ENCODE data around the gene PRODH2.

Gene PRODH2

DNA sequence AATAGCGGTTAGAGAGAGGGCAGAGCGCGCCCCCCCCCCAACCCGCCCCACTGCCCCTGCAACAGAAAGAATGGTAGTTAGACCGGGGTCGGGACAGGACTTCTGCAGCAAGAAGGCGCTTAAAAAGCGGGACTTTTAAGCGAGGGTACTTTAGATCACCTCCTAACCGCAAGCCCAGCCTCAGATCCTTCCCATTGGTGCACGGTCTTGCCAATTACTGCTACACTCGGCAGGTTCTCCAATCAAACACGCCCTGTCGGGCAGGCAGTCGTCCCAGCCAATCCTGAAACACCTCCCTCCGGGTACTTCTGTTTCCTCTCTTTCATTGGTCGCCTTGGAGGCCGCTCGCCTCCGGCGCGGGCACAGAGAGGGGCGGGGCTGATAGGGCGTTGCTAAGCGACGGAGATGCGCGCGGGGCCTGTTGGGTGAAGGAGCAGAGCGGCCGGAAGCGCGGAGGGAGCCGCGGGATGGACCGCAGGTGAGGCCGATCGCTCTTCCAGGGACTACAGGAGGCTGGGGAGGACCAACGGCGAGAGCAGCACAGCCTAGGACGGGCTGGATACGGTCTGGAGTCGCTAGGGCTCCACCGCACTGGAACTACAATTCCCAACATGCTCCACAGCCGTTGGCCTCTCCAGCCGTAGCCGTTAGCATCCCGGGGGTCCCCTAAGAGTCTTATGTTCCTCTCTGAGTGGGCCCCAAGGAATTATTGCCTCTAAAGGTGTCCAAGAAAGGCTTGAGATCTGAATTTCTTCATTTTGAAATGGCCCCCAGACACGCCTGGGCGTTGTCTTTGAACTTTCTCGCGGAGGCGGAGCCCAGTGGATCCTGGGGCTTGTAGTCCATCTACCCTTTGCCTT is 54.7 kb downstream of the PRODH2 start, which contains the start of gene PROSER3:
Gene PROSER3, plus strand, starts transcription at position 428 of the 860 bp plus-strand sequence. Its CDS starts 40 bp downstream, at position 468.
- peak; percentile 81 for TF ChIP-seq POLR2A (IDR thresholded peaks at IDR 0.05; ENCODE audit: low read depth, low read length)
- peak; percentile 74 for FAIRE-seq

DNA sequence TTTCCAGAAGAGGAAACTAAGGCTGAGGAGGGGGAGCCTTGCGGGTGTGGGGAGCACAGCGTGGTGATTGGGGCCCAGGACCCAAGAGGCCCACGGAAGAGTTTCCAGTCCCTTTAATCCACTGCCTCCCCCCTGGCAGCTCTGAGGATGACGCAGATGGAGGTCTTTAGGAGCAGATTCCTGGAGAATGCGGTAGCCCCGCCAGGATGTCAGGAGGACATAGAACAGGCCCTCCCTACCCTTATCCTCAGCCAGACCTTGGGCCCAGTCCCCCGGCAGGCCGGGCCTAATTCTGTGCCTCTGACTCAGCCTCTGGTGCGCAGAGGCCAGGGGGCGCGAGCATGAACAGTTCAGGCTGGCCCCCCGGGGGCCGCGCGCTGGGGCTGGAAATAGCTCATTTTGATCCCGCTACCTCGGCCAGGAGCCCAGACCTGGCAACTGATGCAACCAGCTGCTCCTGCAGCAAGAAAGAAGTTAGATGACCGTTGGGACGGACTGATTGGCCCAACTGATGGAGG is 55.4 kb downstream of the PRODH2 start:
- no peak for FAIRE-seq
- TF ChIP-seq POLR2A (IDR thresholded peaks at IDR 0.05; ENCODE audit: low read depth, low read length): 0 out of 2 replicates have a peak, but pooled peaks have one; percentile 17
- peak; percentile 92 for DNase-seq (ENCODE audit: insufficient read length, low spot score)

More for the DNA sequence above, 54.7 kb downstream of the PRODH2 start, which contains the start of gene PROSER3:
- DNase-seq (ENCODE audit: insufficient read length, low spot score): peak; percentile 99

DNA sequence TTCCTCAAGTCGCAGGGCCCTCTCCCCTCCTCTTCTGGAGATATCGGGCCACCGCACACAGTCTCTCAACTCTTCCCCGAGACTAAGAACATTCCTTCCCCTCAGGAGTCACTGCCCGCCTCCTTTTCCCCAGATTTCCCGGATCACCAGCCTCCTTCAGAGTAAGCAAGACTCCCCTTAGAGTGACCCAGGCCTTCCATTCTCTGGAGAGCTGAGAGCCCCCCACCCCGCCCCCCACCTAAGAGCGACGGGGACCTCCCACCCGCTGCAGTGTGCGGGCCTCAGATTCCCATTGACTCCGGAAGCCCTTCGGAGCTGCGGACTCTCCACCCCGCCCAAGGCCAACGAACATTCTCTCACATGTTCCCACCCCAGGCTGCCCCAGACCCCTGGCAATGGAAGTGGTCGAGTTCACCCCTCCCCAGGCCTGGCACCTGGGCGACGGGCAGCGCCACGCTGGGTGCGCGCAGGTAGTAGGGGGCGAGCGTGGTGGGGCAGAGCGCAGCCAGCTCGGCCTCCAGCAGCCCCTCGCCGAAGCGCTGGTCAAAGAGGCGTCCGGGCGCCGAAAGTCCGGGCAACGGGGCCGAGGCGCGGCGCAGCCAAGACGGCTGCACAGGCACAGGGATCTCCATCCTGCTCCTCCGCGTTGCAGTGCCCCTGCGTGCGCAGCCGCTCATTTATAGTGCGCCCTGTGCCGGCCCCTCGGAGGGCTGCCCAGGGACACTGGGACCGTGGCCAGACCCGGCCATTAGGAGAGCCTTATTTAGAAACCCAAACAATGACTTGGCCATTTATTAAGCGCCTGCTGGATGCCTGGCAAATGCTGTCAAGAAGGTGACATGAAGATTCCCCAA is 56.0 kb downstream of the PRODH2 start, which contains the start of gene HSPB6:
Gene HSPB6, minus strand, starts transcription at position 653 of the 854 bp plus-strand sequence. Its CDS starts 21 bp downstream, at position 632.
- no peak for TF ChIP-seq POLR2A (IDR thresholded peaks at IDR 0.05; ENCODE audit: low read depth, low read length)
- no peak for DNase-seq (ENCODE audit: insufficient read length, low spot score)
- FAIRE-seq: no peak

DNA sequence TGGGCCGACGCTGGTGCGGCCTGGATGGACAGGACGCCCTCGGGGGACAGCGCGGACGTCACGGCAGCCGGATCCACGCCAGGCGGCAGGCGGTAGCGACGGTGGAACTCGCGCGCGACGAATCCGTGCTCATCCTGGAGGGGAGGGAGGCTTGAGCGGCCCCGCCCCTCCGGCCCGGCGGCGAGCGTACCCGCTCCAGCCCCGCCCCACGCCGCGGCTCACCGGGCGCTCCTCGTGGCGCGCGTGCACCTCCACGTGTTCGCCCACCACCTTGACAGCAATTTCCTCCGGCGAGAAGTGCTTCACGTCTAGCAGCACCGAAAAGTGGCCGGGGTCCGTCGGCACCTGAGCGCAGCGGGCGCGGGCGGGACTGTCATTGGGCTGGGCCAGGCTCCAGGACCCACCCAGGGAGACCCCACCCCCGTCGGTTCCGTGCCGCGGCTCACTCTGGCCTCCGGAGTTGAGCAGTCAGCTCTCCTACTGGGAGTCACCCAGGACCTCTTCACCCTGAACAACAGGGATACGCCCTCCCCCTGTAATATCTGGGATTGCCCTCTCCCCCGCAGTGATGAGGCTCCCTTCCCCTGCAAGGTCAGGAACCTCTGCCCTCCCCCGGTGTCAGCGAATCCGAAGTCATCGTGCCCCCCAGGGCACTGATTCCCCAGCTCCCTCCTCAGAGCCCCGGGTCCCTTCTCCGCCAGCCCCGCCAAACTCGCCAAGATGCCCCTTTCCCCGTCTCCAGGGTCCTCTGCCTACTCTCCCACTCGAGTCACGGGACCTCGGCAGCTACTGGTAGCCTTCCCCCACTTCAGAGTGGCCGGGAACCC is 56.9 kb downstream of the PRODH2 start:
- TF ChIP-seq POLR2A (IDR thresholded peaks at IDR 0.05; ENCODE audit: low read depth, low read length): no peak
- FAIRE-seq (no peak), DNase-seq (ENCODE audit: insufficient read length, low spot score) (no peak)

DNA sequence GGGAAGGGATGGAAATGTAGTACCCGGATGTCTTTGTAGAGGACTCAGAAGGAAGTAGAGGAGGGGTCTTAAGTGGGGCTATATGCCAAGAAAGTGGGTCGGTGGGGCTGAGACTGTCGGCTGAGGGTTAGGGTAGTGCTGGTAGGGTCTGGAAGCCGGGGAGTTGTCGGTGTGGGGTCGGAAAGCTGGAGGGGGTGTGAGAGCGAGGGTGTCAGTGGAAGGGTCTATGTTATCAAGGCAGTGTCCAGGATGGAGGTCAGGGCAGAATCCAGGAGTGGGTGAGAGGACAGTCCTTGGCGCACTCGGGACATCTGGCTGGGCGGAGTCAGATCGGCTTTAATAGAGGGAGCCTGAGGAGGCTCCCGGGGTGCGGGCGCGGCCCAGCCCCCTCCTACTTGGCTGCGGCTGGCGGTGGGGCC is 57.5 kb downstream of the PRODH2 start:
- no peak for TF ChIP-seq POLR2A (IDR thresholded peaks at IDR 0.05; ENCODE audit: low read depth, low read length)
- no peak for FAIRE-seq
- no peak for DNase-seq (ENCODE audit: insufficient read length, low spot score)

DNA sequence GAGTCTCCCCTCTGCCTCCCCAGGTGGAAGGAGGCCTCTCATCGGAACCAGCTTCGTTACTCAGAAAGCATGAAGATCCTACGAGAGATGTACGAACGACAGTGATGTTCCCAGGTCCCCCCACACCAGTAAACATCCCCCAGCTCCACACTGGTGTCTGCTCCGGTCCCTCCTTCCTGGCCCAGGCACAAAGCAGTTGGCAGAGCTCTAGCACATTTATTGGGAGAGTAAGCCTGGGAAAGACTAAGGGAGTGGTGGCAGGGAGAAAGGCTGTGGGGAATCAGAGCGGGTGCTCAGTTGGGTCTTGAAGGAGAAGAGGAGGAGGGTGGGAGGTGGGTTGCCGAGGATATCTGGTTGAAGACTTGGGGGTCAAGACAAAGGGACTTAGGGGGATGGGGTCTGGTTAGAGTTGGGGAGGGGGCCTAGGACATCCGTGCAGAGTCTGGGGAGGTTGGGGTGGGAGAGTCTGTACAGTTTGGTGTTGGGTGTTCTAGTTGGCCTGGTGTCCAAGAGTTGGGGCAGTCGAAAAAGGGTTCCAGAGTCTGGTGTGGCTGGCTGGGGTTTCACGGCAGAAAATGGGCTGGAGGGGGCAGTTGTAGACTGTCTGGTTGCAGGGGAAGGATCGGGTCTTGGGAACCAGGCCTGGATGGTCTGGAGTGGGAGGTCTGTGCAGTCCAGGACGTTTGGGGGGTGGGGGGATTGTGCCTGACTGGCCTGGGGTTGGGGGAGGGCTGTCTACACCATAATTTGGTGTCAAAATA is 58.1 kb downstream of the PRODH2 start:
- FAIRE-seq: no peak
- DNase-seq (ENCODE audit: insufficient read length, low spot score): no peak
- no peak for TF ChIP-seq POLR2A (IDR thresholded peaks at IDR 0.05; ENCODE audit: low read depth, low read length)

DNA sequence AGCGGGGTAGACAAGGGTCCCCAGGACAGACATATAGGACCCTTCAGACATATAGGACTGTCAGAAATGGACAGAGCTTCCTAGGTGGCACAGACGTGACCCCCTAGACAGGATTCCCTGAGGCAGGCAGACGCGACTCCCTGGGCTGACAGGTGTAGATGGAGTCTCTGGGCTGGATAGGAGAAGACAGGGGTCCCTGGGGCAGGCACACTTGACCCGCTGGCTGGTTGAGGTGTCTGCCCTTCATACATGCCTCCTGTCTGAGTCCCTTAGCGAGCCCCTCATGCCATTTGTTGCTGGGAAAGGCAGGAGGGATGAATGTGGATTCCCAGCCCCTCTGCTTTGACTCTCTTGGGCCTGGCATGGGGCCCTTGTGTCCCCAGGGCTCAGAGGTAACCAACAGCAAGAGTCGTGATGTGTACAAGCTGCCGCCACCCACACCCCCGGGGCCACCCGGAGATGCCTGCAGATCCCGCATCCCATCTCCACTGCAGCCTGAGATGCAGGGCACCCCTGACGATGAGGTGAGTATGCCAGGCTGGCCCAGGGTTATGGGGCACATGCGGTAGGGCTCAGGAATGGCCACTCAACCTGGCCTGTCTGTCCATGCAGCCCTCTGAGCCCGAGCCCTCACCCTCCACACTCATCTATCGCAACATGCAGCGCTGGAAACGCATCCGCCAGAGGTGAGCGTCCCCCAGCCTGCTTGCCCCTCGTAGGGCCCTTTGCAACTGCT is 58.8 kb downstream of the PRODH2 start:
- no peak for TF ChIP-seq POLR2A (IDR thresholded peaks at IDR 0.05; ENCODE audit: low read depth, low read length)
- FAIRE-seq (no peak), DNase-seq (ENCODE audit: insufficient read length, low spot score) (no peak)

DNA sequence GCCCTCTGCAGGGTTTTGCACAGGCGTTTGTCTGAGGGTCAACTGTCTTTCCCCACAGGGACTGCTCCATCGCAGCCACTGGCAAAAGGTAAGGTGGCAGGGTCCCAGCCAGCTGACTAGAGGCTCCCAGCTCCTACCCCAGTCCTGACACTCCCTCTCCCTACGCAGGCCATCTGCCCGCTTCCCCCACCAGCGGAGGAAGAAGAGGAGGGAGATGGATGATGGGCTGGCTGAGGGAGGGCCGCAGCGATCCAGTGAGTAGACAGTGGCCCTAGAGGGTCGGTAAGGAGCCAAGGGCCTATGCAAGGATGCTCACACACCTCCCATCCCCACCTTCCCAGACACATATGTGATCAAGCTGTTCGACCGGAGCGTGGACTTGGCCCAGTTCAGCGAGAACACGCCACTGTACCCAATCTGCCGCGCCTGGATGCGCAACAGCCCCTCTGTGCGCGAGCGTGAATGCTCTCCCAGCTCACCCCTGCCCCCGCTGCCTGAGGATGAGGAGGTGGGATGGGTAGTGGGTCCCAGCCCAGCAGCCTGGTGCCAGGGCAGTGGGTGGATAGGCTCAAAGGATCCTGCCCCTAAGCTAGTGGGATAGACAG is 59.8 kb downstream of the PRODH2 start:
- DNase-seq (ENCODE audit: insufficient read length, low spot score): no peak
- FAIRE-seq: no peak
- TF ChIP-seq POLR2A (IDR thresholded peaks at IDR 0.05; ENCODE audit: low read depth, low read length): no peak

DNA sequence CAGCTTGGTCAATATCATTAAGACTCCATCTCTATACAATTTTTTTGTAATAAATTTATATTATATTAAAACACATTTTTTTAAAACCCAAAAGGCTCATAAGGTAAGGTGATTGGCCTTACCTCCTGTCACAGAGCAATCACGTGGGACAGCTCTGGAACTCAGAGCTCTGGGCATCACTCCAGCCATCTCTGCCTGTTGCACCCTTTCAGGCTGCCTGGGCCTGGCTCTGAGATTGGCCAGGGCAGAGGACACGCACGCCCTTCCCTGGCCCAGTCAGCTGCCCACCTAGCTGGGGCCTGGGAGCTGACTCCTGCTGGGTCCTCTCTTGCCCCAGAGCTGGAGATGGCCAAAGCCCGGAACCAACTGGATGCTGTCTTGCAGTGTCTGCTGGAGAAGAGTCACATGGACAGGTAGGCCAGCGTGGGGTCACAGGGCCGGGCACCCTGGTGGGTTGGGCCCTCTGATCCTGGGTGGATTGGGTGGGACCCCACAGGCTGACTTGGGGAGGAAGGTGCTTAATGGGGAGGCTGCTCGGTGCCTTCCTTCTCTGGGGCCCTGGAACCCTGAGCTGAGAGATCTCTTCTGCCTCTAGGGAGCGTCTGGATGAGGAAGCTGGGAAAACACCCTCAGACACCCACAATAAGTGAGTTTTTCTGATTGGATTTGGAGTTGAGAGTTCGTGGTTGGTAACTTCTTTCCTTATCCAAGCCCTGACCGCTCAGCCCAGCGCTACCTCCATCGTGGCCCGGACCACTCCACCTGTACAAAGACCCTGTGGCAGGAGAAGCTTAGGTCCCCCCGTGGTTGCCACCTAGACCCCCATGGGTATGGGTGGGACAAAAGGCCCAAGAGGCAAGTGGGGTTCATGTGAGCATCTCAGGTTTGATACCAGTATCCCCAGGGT is 60.6 kb downstream of the PRODH2 start:
- FAIRE-seq (no peak), DNase-seq (ENCODE audit: insufficient read length, low spot score) (no peak)
- no peak for TF ChIP-seq POLR2A (IDR thresholded peaks at IDR 0.05; ENCODE audit: low read depth, low read length)

DNA sequence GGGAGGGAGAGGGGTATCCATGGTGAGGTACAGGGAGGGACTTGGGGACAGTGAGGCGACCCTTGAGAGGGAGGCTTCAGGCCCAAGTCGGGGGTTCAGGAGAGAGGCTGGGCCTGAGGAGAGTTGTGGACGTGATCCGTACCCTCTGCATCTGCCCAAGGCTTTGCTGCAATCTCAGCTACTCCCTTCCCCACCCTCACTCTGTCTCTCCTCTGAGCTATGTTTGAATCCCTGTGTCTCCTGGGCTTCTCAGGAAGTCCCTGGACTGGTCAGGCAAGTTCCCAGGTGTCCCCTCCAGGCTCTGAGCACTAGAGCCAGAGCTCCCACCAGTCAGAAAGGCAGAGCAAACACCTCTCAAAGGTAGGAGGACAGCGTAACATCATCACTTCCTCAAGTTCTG is 62.5 kb downstream of the PRODH2 start:
- DNase-seq (ENCODE audit: insufficient read length, low spot score) (no peak), FAIRE-seq (no peak)
- no peak for TF ChIP-seq POLR2A (IDR thresholded peaks at IDR 0.05; ENCODE audit: low read depth, low read length)
